ENCODE data around the gene C5orf47.

GRCh38 chr5:173941758-173942401, 47.1 kb upstream of the C5orf47 start:
- TF ChIP-seq CTCF (IDR thresholded peaks at IDR 0.05): no peak
- TF ChIP-seq POLR2A (IDR thresholded peaks at IDR 0.05): no peak

Measured in gastroesophageal sphincter (tissue), 3 donors.